NCI-H1417 treated with DMSO at 0.1 percent for 48 hours (cell line): Measurements from ENCODE around the gene PI4K2B.
"Not testable (repeated sequence)": the region's sequence is repeated elsewhere in the genome, so short reads cannot be mapped to it uniquely, and the experiment has no call there.

Experiments used
- DNase-seq: peaks from one replicate; lab custom pipeline; 2025; lab: John Stamatoyannopoulos, UW

PI4K2B gene

DNA sequence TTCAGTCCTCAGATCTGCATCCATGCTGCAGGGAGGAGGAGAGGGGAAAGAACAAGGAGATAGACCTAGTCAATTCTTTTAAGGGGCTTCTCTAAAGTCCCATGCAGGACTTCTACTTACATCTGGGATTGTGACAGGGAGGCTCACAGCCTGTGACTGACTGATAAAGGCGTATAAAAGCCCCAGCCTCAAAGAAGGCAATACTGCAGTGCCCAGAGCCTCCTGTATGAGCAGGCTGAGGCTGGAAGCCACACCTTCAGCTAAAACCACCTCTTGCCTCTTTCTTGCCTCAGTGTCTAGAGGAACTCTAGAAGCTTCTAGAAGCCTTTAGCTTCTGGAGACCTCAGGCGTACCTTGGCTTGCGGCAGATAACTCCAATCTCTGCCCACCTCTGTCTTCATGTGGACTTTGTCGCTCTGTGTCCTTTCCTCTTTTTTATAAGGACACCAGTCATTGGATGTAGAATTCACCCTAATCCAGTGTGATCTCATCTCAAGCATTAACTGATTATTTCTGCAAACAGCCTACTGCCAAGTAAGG, 72.8 kb downstream of the PI4K2B start:
- no peak for DNase-seq

GRCh38 chr4:25307596-25307995, 73.8 kb downstream of the PI4K2B start:
- no peak for DNase-seq

- DNase-seq: no peak
Measured at GRCh38 chr4:25308306-25308705, 74.5 kb downstream of the PI4K2B start.

DNA sequence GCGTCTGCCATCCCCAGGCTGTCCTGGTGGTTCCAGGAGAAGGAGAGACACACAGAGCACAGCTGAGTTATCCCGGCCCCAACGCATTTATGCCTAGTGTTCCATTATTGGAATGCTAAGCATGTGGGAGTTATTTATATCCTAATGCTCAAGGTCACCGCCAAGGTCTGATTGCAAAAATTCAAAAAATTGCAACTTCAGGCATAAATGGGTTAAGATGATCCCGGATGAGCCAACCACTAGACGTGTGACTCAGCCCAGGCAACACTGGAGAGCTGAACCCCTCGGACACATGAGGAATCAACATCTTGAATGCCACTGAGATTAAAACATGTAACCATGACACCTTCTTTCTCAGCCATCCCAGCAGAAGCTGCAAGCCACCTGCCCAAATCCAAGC, 74.9 kb downstream of the PI4K2B start:
- DNase-seq: no peak

- DNase-seq: no peak
Measured at GRCh38 chr4:25310066-25310802, 76.4 kb downstream of the PI4K2B start.

DNA sequence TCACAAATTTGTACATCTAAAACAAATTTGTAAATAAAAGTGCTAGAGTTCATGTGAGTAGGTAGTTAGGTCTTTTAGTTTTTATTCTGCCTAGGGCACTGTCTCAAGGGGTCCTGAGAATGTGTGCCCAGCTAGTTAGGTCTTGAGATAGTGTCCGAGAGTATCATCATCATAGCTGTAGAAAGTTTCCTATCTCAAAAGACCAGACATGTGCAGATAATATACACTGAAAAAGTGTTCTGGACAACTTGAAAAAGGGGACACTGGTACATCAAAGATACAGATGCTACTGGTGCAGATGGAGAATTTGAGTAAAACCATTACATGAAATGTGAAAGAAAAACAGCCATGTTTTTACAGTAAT, 77.0 kb downstream of the PI4K2B start:
- no peak for DNase-seq

DNA sequence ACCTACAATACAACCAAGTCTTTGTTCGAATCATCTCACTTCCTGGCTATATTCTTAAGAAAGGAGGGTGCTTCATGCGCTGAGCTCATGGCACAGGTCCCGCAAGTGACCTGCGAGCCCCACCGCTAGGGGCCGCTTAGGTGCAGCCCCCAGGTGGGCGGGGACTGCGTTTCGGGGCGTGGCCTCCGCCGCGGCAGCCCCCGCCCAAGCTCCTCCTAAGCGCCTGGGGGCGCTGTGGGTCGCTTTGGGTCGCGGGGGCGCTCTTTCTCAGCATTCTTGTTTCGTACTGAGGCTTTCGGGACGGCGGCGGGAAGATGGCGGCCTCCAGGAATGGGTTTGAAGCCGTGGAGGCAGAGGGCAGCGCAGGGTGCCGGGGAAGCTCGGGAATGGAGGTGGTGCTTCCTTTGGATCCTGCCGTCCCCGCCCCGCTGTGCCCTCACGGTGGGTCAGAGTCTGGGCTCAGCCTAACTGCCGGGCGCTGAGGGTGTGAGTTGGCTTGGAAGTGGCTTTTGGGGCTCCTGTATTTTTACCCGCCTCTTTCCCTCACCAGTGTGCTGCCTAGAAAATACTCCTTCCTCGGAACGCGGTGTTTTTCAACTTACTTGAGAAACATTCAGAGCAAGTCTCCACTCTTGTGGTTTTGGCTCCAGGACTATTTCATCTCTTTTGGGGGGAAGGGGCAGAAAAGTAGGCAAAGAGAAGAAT, 78.8 kb downstream of the PI4K2B start, which contains the start of gene ZCCHC4:
ZCCHC4 (plus strand) TSS at position 279 of the 705 bp plus-strand sequence; CDS start at position 315, 36 bp downstream.
- DNase-seq: peak; percentile 60

DNA sequence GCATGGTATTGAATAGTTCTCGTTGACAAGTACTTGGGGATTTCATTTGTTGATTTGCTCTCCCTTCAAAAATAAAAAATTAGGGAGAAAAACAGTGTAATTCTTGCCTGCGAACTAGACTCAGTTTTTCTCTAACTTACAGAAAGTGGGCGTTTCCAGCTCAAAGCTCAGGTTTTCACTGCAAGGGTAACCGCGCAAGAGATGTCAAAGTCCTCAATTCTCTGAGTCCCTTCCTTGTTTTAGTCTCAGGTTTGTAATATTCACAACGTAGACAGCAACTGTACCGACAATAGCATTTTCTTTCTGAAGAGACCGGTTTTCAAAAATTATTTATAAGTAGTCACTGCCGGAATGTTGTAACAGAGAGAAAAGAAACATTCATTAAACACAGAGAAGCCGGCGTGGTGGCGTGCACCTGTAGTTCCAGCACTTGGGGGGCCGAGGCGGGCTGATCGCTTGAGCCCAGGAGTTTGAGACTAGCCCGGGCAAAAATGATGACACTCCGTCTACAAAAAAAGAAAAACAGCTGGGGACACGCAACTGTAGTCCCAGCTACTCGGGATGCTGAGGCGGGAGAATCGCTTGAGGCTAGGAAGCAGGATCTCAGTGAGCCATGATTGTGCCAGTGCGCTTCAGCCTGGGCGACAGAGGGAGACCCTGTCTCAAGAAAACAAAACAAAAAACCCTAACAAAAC, 79.5 kb downstream of the PI4K2B start:
- DNase-seq: no peak

DNA sequence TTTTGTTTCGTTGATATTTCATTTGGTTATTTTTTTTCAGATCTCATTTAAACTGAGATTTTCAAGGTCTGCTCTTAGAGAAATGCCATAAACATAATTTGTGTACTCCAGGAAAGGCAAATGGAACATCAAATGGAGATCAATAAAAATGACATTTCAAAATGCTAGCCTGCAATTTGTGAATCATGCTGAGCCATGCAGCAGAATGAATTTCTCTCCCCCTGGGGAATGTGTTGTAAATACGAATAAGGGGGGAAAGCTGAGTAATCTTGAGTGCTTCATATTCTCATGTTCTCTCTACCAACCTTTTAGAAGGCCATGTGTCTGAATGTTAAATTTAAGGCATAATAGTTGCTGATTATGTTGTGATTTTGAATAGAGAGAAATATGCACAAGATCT, 86.5 kb downstream of the PI4K2B start:
- no peak for DNase-seq

GRCh38 chr4:25320773-25321172, 86.9 kb downstream of the PI4K2B start:
- no peak for DNase-seq

- DNase-seq: no peak
Measured at GRCh38 chr4:25321703-25322102, 87.9 kb downstream of the PI4K2B start.

- DNase-seq: not testable (repeated sequence)
Measured at GRCh38 chr4:25328463-25328862, 94.6 kb downstream of the PI4K2B start.
